OCI-LY7 (cell line): ENCODE results near the gene ALDH6A1.

ENCODE experiments used
- CTCF ChIP-seq: fragments of 200-600 bp; sonication (generic); conservative IDR thresholded peaks from 2 replicates; pipeline ENCODE4 v1.5.1; 2014; ENCODE audit warnings: mild to moderate bottlenecking, antibody characterized with exemption, low read length, moderate library complexity, mixed read lengths
- EZH2phosphoT487 ChIP-seq: fragments of 200-600 bp; sonication (generic); IDR thresholded peaks from 2 replicates; pipeline ENCODE4 v1.6.1; 2018; ENCODE audit warnings: low read depth, borderline replicate concordance, mild to moderate bottlenecking, mixed run types, antibody characterized with exemption, low read length, moderate library complexity, mixed read lengths

- TF ChIP-seq CTCF (no peak), EZH2phosphoT487 (no peak)
These were observed 68.3 kb downstream of the ALDH6A1 start for GRCh38 chr14:74015963-74016362.
